ENCODE measurements around the gene PIP5K1C. TPM values are rescaled to one million over a fixed set of nuclear protein-coding genes. Genes with fewer than 3 reads are reported as not detected.
A peak's percentile ranks its signal among the peaks of the same experiment; 100 is the strongest.

The PIP5K1C gene
- total and polyA plus RNA-seq, 8 donors, result 8.6 to 164 (median 25.6) TPM

GRCh38 chr19:3603121-3603811, 97.0 kb downstream of the PIP5K1C start:
- intact Hi-C loops (cut with DNase I; ENCODE audit: low total_unique reads), result no loop called here
- Histone ChIP-seq H3K36me3 (peaks cover 0 to 11% (median 5%) of the 10 kb centered on the region in 4 donors), H3K4me3 (no peak overlapping the region), H3K27me3 (peaks cover 0 to 31% (median 4%) of the 10 kb centered on the region in 3 donors), H3K9me3 (no peaks in the 10 kb centered on the region), H3K4me1 (peaks cover 13 to 50% (median 40%) of the 10 kb centered on the region in 4 donors), H3K27ac (peak overlapping the region; percentile 44 to 70 (median 53))
- TF ChIP-seq CTCF (IDR thresholded peaks at IDR 0.05) (no peak), POLR2AphosphoS5 (IDR thresholded peaks at IDR 0.05) (peak in 1 of 3 donors; percentile 10), POLR2A (IDR thresholded peaks at IDR 0.05) (no peak), EP300 (IDR thresholded peaks at IDR 0.05) (no peak)
- WGBS, 5 donors, result 50 to 73% (median 66%) methylated on average over 20 to 23 of the region's 23 CpGs
- DNase-seq, result no peak

- Histone ChIP-seq H3K27ac (no peak overlapping the region), H3K9me3 (no peaks in the 10 kb centered on the region), H3K36me3 (peaks cover 0 to 11% (median 5%) of the 10 kb centered on the region in 4 donors), H3K27me3 (peaks cover 0 to 8% (median under 1%) of the 10 kb centered on the region in 3 donors), H3K4me3 (no peak overlapping the region), H3K4me1 (peaks cover 2 to 30% (median 19%) of the 10 kb centered on the region in 4 donors)
- WGBS, 5 donors, result 80 to 89% (median 85%) methylated on average over 12 of the region's 12 CpGs
- intact Hi-C loops (cut with DNase I; ENCODE audit: low total_unique reads), result no loop called here
- DNase-seq, result no peak
- TF ChIP-seq EP300 (IDR thresholded peaks at IDR 0.05) (no peak), POLR2AphosphoS5 (IDR thresholded peaks at IDR 0.05) (no peak), POLR2A (IDR thresholded peaks at IDR 0.05) (no peak), CTCF (IDR thresholded peaks at IDR 0.05) (no peak)
Measured at GRCh38 chr19:3601021-3601420, 99.2 kb downstream of the PIP5K1C start.

DNA sequence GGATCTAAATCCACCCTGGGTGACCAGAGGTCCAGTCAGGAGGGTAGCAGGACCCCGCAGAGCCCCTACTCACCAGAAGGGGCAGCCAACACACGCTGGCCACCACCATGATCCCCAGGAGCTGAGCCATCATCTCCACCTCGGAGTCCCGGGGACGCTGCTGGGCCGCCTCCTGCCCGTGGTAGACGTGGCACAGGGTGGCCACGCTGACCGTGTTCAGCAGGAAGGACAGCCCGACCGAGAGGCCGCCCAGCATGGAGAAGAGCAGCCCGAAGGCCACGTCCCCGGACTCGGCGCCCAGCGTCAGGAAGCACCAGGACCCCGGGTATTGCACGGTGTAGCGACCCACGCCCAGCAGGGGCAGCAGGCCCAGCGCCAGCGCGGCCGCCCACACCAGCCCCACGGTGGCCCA, 100.5 kb downstream of the PIP5K1C start:
- 83 to 95% (median 91%) methylated on average over 4 to 28 of the region's 28 CpGs for WGBS, 5 donors
- no peak overlapping the region for H3K27ac ChIP-seq
- H3K4me3 ChIP-seq, result no peak overlapping the region
- intact Hi-C loops (cut with DNase I; ENCODE audit: low total_unique reads), result no loop called here
- peaks cover 0 to 17% (median 5%) of the 10 kb centered on the region in 4 donors for H3K36me3 ChIP-seq
- TF ChIP-seq POLR2A (IDR thresholded peaks at IDR 0.05) (no peak), POLR2AphosphoS5 (IDR thresholded peaks at IDR 0.05) (no peak), CTCF (IDR thresholded peaks at IDR 0.05) (no peak), EP300 (IDR thresholded peaks at IDR 0.05) (no peak)
- H3K9me3 ChIP-seq, result no peaks in the 10 kb centered on the region
- H3K4me1 ChIP-seq, result peaks cover 0 to 18% (median 10%) of the 10 kb centered on the region in 4 donors
- H3K27me3 ChIP-seq, result peaks cover 0 to 9% (median 0%) of the 10 kb centered on the region in 3 donors
- no peak for DNase-seq

- Histone ChIP-seq H3K27me3 (peaks cover 0 to 10% (median 0%) of the 10 kb centered on the region in 3 donors), H3K4me1 (no peaks in the 10 kb centered on the region), H3K36me3 (peaks cover 0 to 17% (median 5%) of the 10 kb centered on the region in 4 donors), H3K4me3 (no peak overlapping the region), H3K9me3 (no peaks in the 10 kb centered on the region), H3K27ac (no peak overlapping the region)
- intact Hi-C loops (cut with DNase I; ENCODE audit: low total_unique reads), result no loop called here
- WGBS, 5 donors, result 56 to 74% (median 68%) methylated on average over 31 to 34 of the region's 34 CpGs
- DNase-seq, result no peak
- no peak for TF ChIP-seq EP300 (IDR thresholded peaks at IDR 0.05)
- no peak for TF ChIP-seq CTCF (IDR thresholded peaks at IDR 0.05)
- no peak for TF ChIP-seq POLR2AphosphoS5 (IDR thresholded peaks at IDR 0.05)
- TF ChIP-seq POLR2A (IDR thresholded peaks at IDR 0.05), result no peak
Measured at GRCh38 chr19:3595521-3596061, 104.7 kb downstream of the PIP5K1C start.
